ENCODE measurements around the gene MMP2.

Gene MMP2

DNA sequence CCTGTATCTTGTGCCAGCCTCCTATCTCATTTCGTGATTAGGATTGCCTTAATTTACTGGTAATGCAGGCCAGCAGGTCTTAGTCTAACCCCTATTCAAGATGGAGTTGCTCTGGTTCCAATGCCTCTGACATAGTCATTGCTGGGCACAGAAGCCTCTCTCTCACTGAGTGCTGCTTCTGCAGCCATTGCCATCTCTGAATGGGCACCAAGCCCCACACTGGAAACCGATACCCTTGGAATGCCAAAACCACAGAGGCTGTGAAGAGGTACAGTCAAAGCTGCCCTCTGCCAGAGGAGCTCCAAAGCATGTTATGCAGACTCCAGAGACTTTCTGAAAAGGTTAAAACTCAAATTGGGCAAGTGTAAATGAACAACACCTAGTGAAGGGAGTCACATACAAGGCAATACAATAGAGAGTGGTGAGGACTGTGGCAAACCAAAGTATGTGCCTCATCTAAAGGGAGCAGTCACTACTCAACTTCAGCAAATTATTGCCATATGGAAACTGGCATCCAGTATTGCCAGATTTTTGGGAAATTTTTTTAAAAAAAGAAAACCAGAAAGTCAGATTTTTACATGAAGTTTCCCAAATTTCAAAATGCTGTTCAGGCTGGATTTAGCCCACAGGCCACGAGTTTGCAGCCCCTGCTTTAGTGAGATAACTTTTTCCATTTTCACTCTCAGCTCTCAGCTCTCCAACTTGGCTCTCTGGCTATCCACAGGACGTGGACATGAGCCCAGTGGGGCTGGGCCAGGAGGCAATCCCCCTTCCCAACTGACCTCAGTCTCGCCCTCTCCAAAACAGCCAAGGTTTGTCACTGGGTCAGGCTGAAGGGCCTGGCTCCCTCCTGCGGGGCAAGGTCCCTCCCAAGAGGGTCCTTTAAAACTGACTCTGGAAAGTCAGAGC, 2.1 kb upstream of the MMP2 start:
- H2BK15ac ChIP-seq (replicated peaks; ENCODE audit: low read depth) = no peak overlapping the region
- no peak overlapping the region for H3K4me3 ChIP-seq (ENCODE audit: low read length)
- peak overlapping the region; percentile 86 for H2BK120ac ChIP-seq (ENCODE audit: low read depth, low read length)
- peaks cover under 1% of the 10 kb centered on the region for H3K79me1 ChIP-seq (ENCODE audit: low read length)
- H3K27ac ChIP-seq (ENCODE audit: low read depth, low read length) = no peak overlapping the region
- no peak for DNase-seq
- WGBS (ENCODE audit: extremely low coverage, insufficient coverage, low lambda C conversion rate) = no CpG with 5 or more reads among the region's 6 CpGs
- H4K8ac ChIP-seq (ENCODE audit: low read depth, low read length) = no peak overlapping the region
- H3K4me2 ChIP-seq (ENCODE audit: low read length) = no peak overlapping the region
- H2BK5ac ChIP-seq (ENCODE audit: low read length) = peak overlapping the region; percentile 64
- peak overlapping the region; percentile 98 for H3K4ac ChIP-seq (ENCODE audit: low read depth, low read length)
- H3K56ac ChIP-seq (ENCODE audit: low read length) = peak overlapping the region; percentile 58
- H3K9ac ChIP-seq (ENCODE audit: low read length) = no peak overlapping the region
- H4K5ac ChIP-seq (ENCODE audit: low read length) = no peak overlapping the region
- peaks cover 14% of the 10 kb centered on the region for H3K79me2 ChIP-seq (ENCODE audit: control insufficient read depth, insufficient read depth, low read length)
- peak overlapping the region; percentile 59 for H2AK5ac ChIP-seq (ENCODE audit: low read length)
- peaks cover 17% of the 10 kb centered on the region for H3K4me1 ChIP-seq (ENCODE audit: control insufficient read depth, low read depth, low read length)
- H3K36me3 ChIP-seq (ENCODE audit: control insufficient read depth, insufficient read depth, low read length) = no peaks in the 10 kb centered on the region
- H3K27me3 ChIP-seq (ENCODE audit: insufficient read depth, low read length, poor library complexity) = no peaks in the 10 kb centered on the region
- H3K23ac ChIP-seq (ENCODE audit: low read length) = peak overlapping the region; percentile 91
- H3K18ac ChIP-seq (ENCODE audit: low read length) = peak overlapping the region; percentile 33

DNA sequence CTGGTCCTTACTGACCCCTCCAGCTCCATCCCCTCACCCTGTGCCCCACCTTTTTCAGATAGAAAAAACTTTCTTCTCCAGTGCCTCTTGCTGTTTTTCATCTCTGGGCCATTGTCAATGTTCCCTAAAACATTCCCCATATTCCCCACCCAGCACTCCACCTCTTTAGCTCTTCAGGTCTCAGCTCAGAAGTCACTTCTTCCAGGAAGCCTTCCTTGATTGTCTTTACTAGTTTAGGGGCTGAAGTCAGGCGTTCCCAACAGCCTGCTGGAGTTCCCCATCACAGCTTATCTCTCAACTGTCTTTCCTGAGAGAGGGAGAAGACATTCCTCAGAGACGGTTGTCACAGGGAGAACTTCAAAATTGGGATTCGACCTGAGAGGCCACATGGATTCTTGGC, 1.3 kb upstream of the MMP2 start:
- Histone ChIP-seq H4K5ac (ENCODE audit: low read length) (no peak overlapping the region), H3K36me3 (ENCODE audit: control insufficient read depth, insufficient read depth, low read length) (no peaks in the 10 kb centered on the region), H3K4me3 (ENCODE audit: low read length) (no peak overlapping the region), H2BK15ac (replicated peaks; ENCODE audit: low read depth) (no peak overlapping the region), H2BK120ac (ENCODE audit: low read depth, low read length) (no peak overlapping the region), H2AK5ac (ENCODE audit: low read length) (peak overlapping the region; percentile 69), H3K79me1 (ENCODE audit: low read length) (peaks cover 6% of the 10 kb centered on the region), H3K27me3 (ENCODE audit: insufficient read depth, low read length, poor library complexity) (no peaks in the 10 kb centered on the region), H3K4ac (ENCODE audit: low read depth, low read length) (peak overlapping the region; percentile 98), H3K4me2 (ENCODE audit: low read length) (no peak overlapping the region), H4K8ac (ENCODE audit: low read depth, low read length) (no peak overlapping the region), H3K9ac (ENCODE audit: low read length) (no peak overlapping the region), H3K79me2 (ENCODE audit: control insufficient read depth, insufficient read depth, low read length) (peaks cover 18% of the 10 kb centered on the region), H3K18ac (ENCODE audit: low read length) (peak overlapping the region; percentile 33), H2BK5ac (ENCODE audit: low read length) (no peak overlapping the region), H3K27ac (ENCODE audit: low read depth, low read length) (no peak overlapping the region), H3K4me1 (ENCODE audit: control insufficient read depth, low read depth, low read length) (peaks cover 17% of the 10 kb centered on the region), H3K56ac (ENCODE audit: low read length) (peak overlapping the region; percentile 71), H3K23ac (ENCODE audit: low read length) (no peak overlapping the region)
- peak; percentile 21 for DNase-seq
- no CpG with 5 or more reads among the region's 3 CpGs for whole genome bisulfite sequencing (ENCODE audit: extremely low coverage, insufficient coverage, low lambda C conversion rate)

GRCh38 chr16:55479430-55480140, 587 bp downstream of the MMP2 start:
- Histone ChIP-seq H3K27me3 (ENCODE audit: insufficient read depth, low read length, poor library complexity) (no peaks in the 10 kb centered on the region), H3K27ac (ENCODE audit: low read depth, low read length) (peak overlapping the region; percentile 90)

GRCh38 chr16:55480228-55480655, 1.2 kb downstream of the MMP2 start:
- Histone ChIP-seq H3K4me3 (ENCODE audit: low read length) (peak overlapping the region; percentile 84), H3K36me3 (ENCODE audit: control insufficient read depth, insufficient read depth, low read length) (peaks cover 10% of the 10 kb centered on the region), H2BK15ac (replicated peaks; ENCODE audit: low read depth) (no peak overlapping the region), H2AK5ac (ENCODE audit: low read length) (no peak overlapping the region), H3K56ac (ENCODE audit: low read length) (peak overlapping the region; percentile 90), H3K18ac (ENCODE audit: low read length) (peak overlapping the region; percentile 72), H3K23ac (ENCODE audit: low read length) (peak overlapping the region; percentile 67), H3K4me1 (ENCODE audit: control insufficient read depth, low read depth, low read length) (peaks cover 14% of the 10 kb centered on the region), H2BK5ac (ENCODE audit: low read length) (peak overlapping the region; percentile 11), H4K5ac (ENCODE audit: low read length) (no peak overlapping the region), H3K79me2 (ENCODE audit: control insufficient read depth, insufficient read depth, low read length) (peaks cover 18% of the 10 kb centered on the region), H2BK120ac (ENCODE audit: low read depth, low read length) (no peak overlapping the region), H3K27ac (ENCODE audit: low read depth, low read length) (peak overlapping the region; percentile 90), H3K4ac (ENCODE audit: low read depth, low read length) (no peak overlapping the region), H3K27me3 (ENCODE audit: insufficient read depth, low read length, poor library complexity) (no peaks in the 10 kb centered on the region), H3K4me2 (ENCODE audit: low read length) (peak overlapping the region; percentile 17), H3K79me1 (ENCODE audit: low read length) (peaks cover 10% of the 10 kb centered on the region), H3K9ac (ENCODE audit: low read length) (peak overlapping the region; percentile 84), H4K8ac (ENCODE audit: low read depth, low read length) (no peak overlapping the region)
- no CpG with 5 or more reads among the region's 25 CpGs for WGBS (ENCODE audit: extremely low coverage, insufficient coverage, low lambda C conversion rate)
- peak; percentile 53 for DNase-seq

More at GRCh38 chr16:55479430-55480140, 587 bp downstream of the MMP2 start:
- Histone ChIP-seq H3K18ac (ENCODE audit: low read length) (peak overlapping the region; percentile 85), H3K4ac (ENCODE audit: low read depth, low read length) (peak overlapping the region; percentile 64), H2AK5ac (ENCODE audit: low read length) (no peak overlapping the region), H4K8ac (ENCODE audit: low read depth, low read length) (no peak overlapping the region), H3K56ac (ENCODE audit: low read length) (peak overlapping the region; percentile 90), H3K4me3 (ENCODE audit: low read length) (peak overlapping the region; percentile 84), H3K79me1 (ENCODE audit: low read length) (peaks cover 10% of the 10 kb centered on the region), H2BK120ac (ENCODE audit: low read depth, low read length) (peak overlapping the region; percentile 33), H4K5ac (ENCODE audit: low read length) (no peak overlapping the region), H3K79me2 (ENCODE audit: control insufficient read depth, insufficient read depth, low read length) (peaks cover 18% of the 10 kb centered on the region), H3K4me1 (ENCODE audit: control insufficient read depth, low read depth, low read length) (peaks cover 17% of the 10 kb centered on the region), H2BK5ac (ENCODE audit: low read length) (peak overlapping the region; percentile 81), H3K9ac (ENCODE audit: low read length) (peak overlapping the region; percentile 84), H3K23ac (ENCODE audit: low read length) (peak overlapping the region; percentile 67), H3K36me3 (ENCODE audit: control insufficient read depth, insufficient read depth, low read length) (peaks cover 3% of the 10 kb centered on the region), H2BK15ac (replicated peaks; ENCODE audit: low read depth) (no peak overlapping the region), H3K4me2 (ENCODE audit: low read length) (peak overlapping the region; percentile 17)
- no CpG with 5 or more reads among the region's 41 CpGs for WGBS (ENCODE audit: extremely low coverage, insufficient coverage, low lambda C conversion rate)
- peak; percentile 44 for DNase-seq

GRCh38 chr16:55481023-55481422, 2.0 kb downstream of the MMP2 start:
- Histone ChIP-seq H3K4me3 (ENCODE audit: low read length) (no peak overlapping the region), H3K36me3 (ENCODE audit: control insufficient read depth, insufficient read depth, low read length) (peaks cover 10% of the 10 kb centered on the region), H3K23ac (ENCODE audit: low read length) (no peak overlapping the region), H4K5ac (ENCODE audit: low read length) (no peak overlapping the region), H3K9ac (ENCODE audit: low read length) (peak overlapping the region; percentile 84), H3K4ac (ENCODE audit: low read depth, low read length) (peak overlapping the region; percentile 26), H2BK5ac (ENCODE audit: low read length) (no peak overlapping the region), H2BK120ac (ENCODE audit: low read depth, low read length) (no peak overlapping the region), H3K4me2 (ENCODE audit: low read length) (peak overlapping the region; percentile 17), H3K27ac (ENCODE audit: low read depth, low read length) (no peak overlapping the region), H3K27me3 (ENCODE audit: insufficient read depth, low read length, poor library complexity) (no peaks in the 10 kb centered on the region), H2BK15ac (replicated peaks; ENCODE audit: low read depth) (no peak overlapping the region), H3K18ac (ENCODE audit: low read length) (no peak overlapping the region), H4K8ac (ENCODE audit: low read depth, low read length) (no peak overlapping the region), H3K79me1 (ENCODE audit: low read length) (peaks cover 10% of the 10 kb centered on the region), H3K56ac (ENCODE audit: low read length) (peak overlapping the region; percentile 90), H3K4me1 (ENCODE audit: control insufficient read depth, low read depth, low read length) (peaks cover 11% of the 10 kb centered on the region), H2AK5ac (ENCODE audit: low read length) (no peak overlapping the region), H3K79me2 (ENCODE audit: control insufficient read depth, insufficient read depth, low read length) (peaks cover 18% of the 10 kb centered on the region)
- no CpG with 5 or more reads among the region's 4 CpGs for WGBS (ENCODE audit: extremely low coverage, insufficient coverage, low lambda C conversion rate)
- no peak for DNase-seq

All from mesendoderm (in vitro differentiated cells).